Astrocyte (in vitro differentiated cells and primary cell): Measurements from ENCODE around the gene HABP4. TPM values are rescaled to one million over a fixed set of nuclear protein-coding genes. Genes with fewer than 3 reads are reported as not detected.

Source experiments
- DNase-seq: peaks from one replicate; pipeline ENCODE4 v3.0.0-alpha.2; 2010; ENCODE audit warnings: low read depth
- FAIRE-seq: peaks from 2 replicates; lab custom pipeline; 2011; peaks lifted over from hg19 to GRCh38; lab: Jason Lieb, UNC
- H2AFZ ChIP-seq: 2 replicates; pipeline ENCODE4 v1.6.0; 2012; ENCODE audit warnings: low read depth, low read length, inconsistent platforms
- H3K27ac ChIP-seq: 2 replicates; pipeline ENCODE4 v1.5.1; 2011; ENCODE audit warnings: low read depth, low read length, inconsistent platforms
- H3K27me3 ChIP-seq: 2 replicates; pipeline ENCODE4 v1.6.0; 2011; ENCODE audit warnings: low read length, inconsistent platforms; ENCODE audit not compliant: insufficient read depth
- H3K36me3 ChIP-seq: 2 replicates; pipeline ENCODE4 v1.5.1; 2011; ENCODE audit warnings: low read length, inconsistent platforms; ENCODE audit not compliant: insufficient read depth
- H3K4me1 ChIP-seq: 2 replicates; pipeline ENCODE4 v1.5.1; 2011; ENCODE audit warnings: low read length, inconsistent platforms; ENCODE audit not compliant: insufficient read depth
- H3K4me2 ChIP-seq: 2 replicates; pipeline ENCODE4 v1.6.0; 2012; ENCODE audit warnings: low read length, inconsistent platforms
- H3K4me3 ChIP-seq: 2 replicates; pipeline ENCODE4 v1.5.1; 2011; ENCODE audit warnings: low read depth, mild to moderate bottlenecking, low read length, inconsistent platforms; ENCODE audit not compliant: insufficient read depth
- H3K79me2 ChIP-seq: 2 replicates; pipeline ENCODE4 v1.6.0; 2012; ENCODE audit warnings: mild to moderate bottlenecking, low read length, inconsistent platforms; ENCODE audit not compliant: insufficient read depth
- H3K9ac ChIP-seq: 2 replicates; pipeline ENCODE4 v1.6.0; 2012; ENCODE audit warnings: mild to moderate bottlenecking, low read length, inconsistent platforms
- H3K9me3 ChIP-seq: 2 replicates; pipeline ENCODE4 v1.5.1; 2012; ENCODE audit warnings: low read depth, mild to moderate bottlenecking, low read length, inconsistent platforms; ENCODE audit not compliant: insufficient read depth
- H4K20me1 ChIP-seq: 2 replicates; pipeline ENCODE4 v1.6.0; 2012; ENCODE audit warnings: low read length, inconsistent platforms; ENCODE audit not compliant: insufficient read depth
- H3K27ac Mint-ChIP-seq: one replicate; pipeline ENCODE4 v1.8.0; 2021; ENCODE audit warnings: mild to moderate bottlenecking, mixed read lengths; ENCODE audit not compliant: unreplicated experiment
- H3K27me3 Mint-ChIP-seq: one replicate; pipeline ENCODE4 v1.8.0; 2021; ENCODE audit warnings: low read depth, mixed read lengths; ENCODE audit not compliant: unreplicated experiment
- H3K36me3 Mint-ChIP-seq: one replicate; pipeline ENCODE4 v1.8.0; 2021; ENCODE audit warnings: low read depth, mixed read lengths; ENCODE audit not compliant: unreplicated experiment
- H3K4me1 Mint-ChIP-seq: one replicate; pipeline ENCODE4 v1.8.0; 2021; ENCODE audit warnings: low read depth, mixed read lengths; ENCODE audit not compliant: unreplicated experiment
- H3K4me3 Mint-ChIP-seq: one replicate; pipeline ENCODE4 v1.8.0; 2021; ENCODE audit warnings: mild to moderate bottlenecking, moderate library complexity, mixed read lengths; ENCODE audit not compliant: unreplicated experiment
- H3K9me3 Mint-ChIP-seq: one replicate; pipeline ENCODE4 v1.8.0; 2021; ENCODE audit warnings: mild to moderate bottlenecking, mixed read lengths; ENCODE audit not compliant: unreplicated experiment
- CTCF ChIP-seq: IDR thresholded peaks from 2 replicates; pipeline ENCODE4 v1.5.1; 2011; ENCODE audit warnings: low read depth, mild to moderate bottlenecking, inconsistent platforms, low read length, moderate library complexity; ENCODE audit not compliant: insufficient read depth
- EZH2 ChIP-seq: IDR thresholded peaks from 2 replicates; pipeline ENCODE4 v1.6.1; 2012; ENCODE audit warnings: mild to moderate bottlenecking, low read length, inconsistent platforms; ENCODE audit not compliant: insufficient read depth
- total RNA-seq: library from RNA; stranded (reverse); gene quantifications from 2 replicates; pipeline ENCODE4 v1.2.1, GENCODE V29; 2021

Gene HABP4
- total RNA-seq, 1 donor from 2014 or later = 20.1 TPM

GRCh38 chr9:96480736-96481135 is 30.8 kb downstream of the HABP4 start:
- no peak overlapping the region for H3K4me2 ChIP-seq
- H2AFZ ChIP-seq = no peak overlapping the region
- no peaks in the 10 kb centered on the region for H3K36me3 ChIP-seq
- H3K27ac ChIP-seq = no peak overlapping the region
- Mint-ChIP-seq H3K4me1 (peaks cover 18% of the 10 kb centered on the region), H3K4me3 (no peak overlapping the region), H3K27ac (no peak overlapping the region), H3K9me3 (no peaks in the 10 kb centered on the region), H3K36me3 (peaks cover 7% of the 10 kb centered on the region), H3K27me3 (no peaks in the 10 kb centered on the region)
- TF ChIP-seq EZH2 (no peak), CTCF (no peak)
- H3K79me2 ChIP-seq = no peaks in the 10 kb centered on the region
- DNase-seq (no peak), FAIRE-seq (no peak)
- H3K4me3 ChIP-seq = no peak overlapping the region
- no peaks in the 10 kb centered on the region for H3K27me3 ChIP-seq
- no peak overlapping the region for H3K9ac ChIP-seq
- no peaks in the 10 kb centered on the region for H4K20me1 ChIP-seq
- H3K4me1 ChIP-seq = no peaks in the 10 kb centered on the region
- no peaks in the 10 kb centered on the region for H3K9me3 ChIP-seq

GRCh38 chr9:96482476-96482875 is 32.5 kb downstream of the HABP4 start:
- no peak for FAIRE-seq
- H3K4me3 Mint-ChIP-seq = no peak overlapping the region

More at GRCh38 chr9:96482476-96482875, 32.5 kb downstream of the HABP4 start:
- Mint-ChIP-seq H3K36me3 (peaks cover 8% of the 10 kb centered on the region), H3K9me3 (no peaks in the 10 kb centered on the region), H3K27me3 (no peaks in the 10 kb centered on the region), H3K4me1 (peaks cover 28% of the 10 kb centered on the region), H3K27ac (peak overlapping the region; percentile 38)
- Histone ChIP-seq H3K27me3 (no peaks in the 10 kb centered on the region), H3K9ac (no peak overlapping the region), H4K20me1 (no peaks in the 10 kb centered on the region), H2AFZ (no peak overlapping the region), H3K9me3 (no peaks in the 10 kb centered on the region), H3K27ac (no peak overlapping the region), H3K4me3 (no peak overlapping the region), H3K4me2 (no peak overlapping the region), H3K79me2 (no peaks in the 10 kb centered on the region), H3K4me1 (peaks cover 6% of the 10 kb centered on the region), H3K36me3 (no peaks in the 10 kb centered on the region)
- no peak for DNase-seq
- TF ChIP-seq EZH2 = no peak
- no peak for TF ChIP-seq CTCF
